Activated CD4-positive, alpha-beta T cell treated with anti-CD3 and anti-CD28 coated beads, Interleukin-2, amount 10 ng/mL, durations not matched to agents 24 days and 14 days (primary cell): ENCODE measurements around the gene CLDND2. TPM values are rescaled to one million over a fixed set of nuclear protein-coding genes. Genes with fewer than 3 reads are reported as not detected.

Experiments used
- total RNA-seq: library from RNA; stranded (reverse); gene quantifications from 2 replicates; pipeline ENCODE4 v1.2.3, GENCODE V29; 2022

CLDND2 gene
- total RNA-seq, 1 donor from 2014 or later, result 18.7 TPM

Other genes starting within 250 kb of the CLDND2 start
- gene SIGLEC9, start 244.1 kb downstream of the CLDND2 start, total RNA-seq, result 0.33 and 0.52 TPM in 2 replicates
- not detected in 2 replicates for gene SIGLEC7, start 226.7 kb downstream of the CLDND2 start, total RNA-seq
- 6.5 and 8.7 TPM in 2 replicates for gene CD33, start 143.9 kb downstream of the CLDND2 start, total RNA-seq
- gene SIGLECL1, start 117.9 kb downstream of the CLDND2 start, total RNA-seq, result not detected in 2 replicates
- gene IGLON5, start 57.4 kb downstream of the CLDND2 start, total RNA-seq, result 1.2 and 1.8 TPM in 2 replicates
- 7.1 and 7.2 TPM in 2 replicates for gene VSIG10L, start 26.9 kb downstream of the CLDND2 start, total RNA-seq
- gene ETFB, start 2.6 kb downstream of the CLDND2 start, total RNA-seq, result 194 and 199 TPM in 2 replicates
- gene NKG7, start 3.7 kb upstream of the CLDND2 start, total RNA-seq, result 363 and 379 TPM in 2 replicates
- gene LIM2, start 19.0 kb upstream of the CLDND2 start, total RNA-seq, result 0.24 TPM in 1 of 2 replicates, not detected in the other
- 0.16 and 0.24 TPM in 2 replicates for gene C19orf84, start 21.6 kb upstream of the CLDND2 start, total RNA-seq
- 2.3 and 3.5 TPM in 2 replicates for gene SIGLEC10, start 48.6 kb upstream of the CLDND2 start, total RNA-seq
- 0.09 and 0.16 TPM in 2 replicates for gene SIGLEC8, start 89.5 kb upstream of the CLDND2 start, total RNA-seq
- not detected in 2 replicates for gene CEACAM18, start 109.5 kb upstream of the CLDND2 start, total RNA-seq
- gene SIGLEC12, start 132.8 kb upstream of the CLDND2 start, total RNA-seq, result 0.98 and 1.5 TPM in 2 replicates
- gene SIGLEC6, start 162.7 kb upstream of the CLDND2 start, total RNA-seq, result 0.91 and 0.95 TPM in 2 replicates
- 8.5 and 10.2 TPM in 2 replicates for gene ZNF175, start 202.3 kb upstream of the CLDND2 start, total RNA-seq